Ramos (cell line): Measurements from ENCODE around the gene SYNJ2.
"Not testable (repeated sequence)": the region's sequence is repeated elsewhere in the genome, so short reads cannot be mapped to it uniquely, and the experiment has no call there.

Experiments
- in situ Hi-C: fragments of 300-500 bp; cut with MboI; formaldehyde crosslinking; loops from one replicate; pipeline ENCODE4 v1.14.3; 2022; ENCODE audit warnings: low sequenced_read_pairs; ENCODE audit not compliant: unreplicated experiment

SYNJ2 gene, protein sequence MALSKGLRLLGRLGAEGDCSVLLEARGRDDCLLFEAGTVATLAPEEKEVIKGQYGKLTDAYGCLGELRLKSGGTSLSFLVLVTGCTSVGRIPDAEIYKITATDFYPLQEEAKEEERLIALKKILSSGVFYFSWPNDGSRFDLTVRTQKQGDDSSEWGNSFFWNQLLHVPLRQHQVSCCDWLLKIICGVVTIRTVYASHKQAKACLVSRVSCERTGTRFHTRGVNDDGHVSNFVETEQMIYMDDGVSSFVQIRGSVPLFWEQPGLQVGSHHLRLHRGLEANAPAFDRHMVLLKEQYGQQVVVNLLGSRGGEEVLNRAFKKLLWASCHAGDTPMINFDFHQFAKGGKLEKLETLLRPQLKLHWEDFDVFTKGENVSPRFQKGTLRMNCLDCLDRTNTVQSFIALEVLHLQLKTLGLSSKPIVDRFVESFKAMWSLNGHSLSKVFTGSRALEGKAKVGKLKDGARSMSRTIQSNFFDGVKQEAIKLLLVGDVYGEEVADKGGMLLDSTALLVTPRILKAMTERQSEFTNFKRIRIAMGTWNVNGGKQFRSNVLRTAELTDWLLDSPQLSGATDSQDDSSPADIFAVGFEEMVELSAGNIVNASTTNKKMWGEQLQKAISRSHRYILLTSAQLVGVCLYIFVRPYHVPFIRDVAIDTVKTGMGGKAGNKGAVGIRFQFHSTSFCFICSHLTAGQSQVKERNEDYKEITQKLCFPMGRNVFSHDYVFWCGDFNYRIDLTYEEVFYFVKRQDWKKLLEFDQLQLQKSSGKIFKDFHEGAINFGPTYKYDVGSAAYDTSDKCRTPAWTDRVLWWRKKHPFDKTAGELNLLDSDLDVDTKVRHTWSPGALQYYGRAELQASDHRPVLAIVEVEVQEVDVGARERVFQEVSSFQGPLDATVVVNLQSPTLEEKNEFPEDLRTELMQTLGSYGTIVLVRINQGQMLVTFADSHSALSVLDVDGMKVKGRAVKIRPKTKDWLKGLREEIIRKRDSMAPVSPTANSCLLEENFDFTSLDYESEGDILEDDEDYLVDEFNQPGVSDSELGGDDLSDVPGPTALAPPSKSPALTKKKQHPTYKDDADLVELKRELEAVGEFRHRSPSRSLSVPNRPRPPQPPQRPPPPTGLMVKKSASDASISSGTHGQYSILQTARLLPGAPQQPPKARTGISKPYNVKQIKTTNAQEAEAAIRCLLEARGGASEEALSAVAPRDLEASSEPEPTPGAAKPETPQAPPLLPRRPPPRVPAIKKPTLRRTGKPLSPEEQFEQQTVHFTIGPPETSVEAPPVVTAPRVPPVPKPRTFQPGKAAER (N-terminal part only)

DNA sequence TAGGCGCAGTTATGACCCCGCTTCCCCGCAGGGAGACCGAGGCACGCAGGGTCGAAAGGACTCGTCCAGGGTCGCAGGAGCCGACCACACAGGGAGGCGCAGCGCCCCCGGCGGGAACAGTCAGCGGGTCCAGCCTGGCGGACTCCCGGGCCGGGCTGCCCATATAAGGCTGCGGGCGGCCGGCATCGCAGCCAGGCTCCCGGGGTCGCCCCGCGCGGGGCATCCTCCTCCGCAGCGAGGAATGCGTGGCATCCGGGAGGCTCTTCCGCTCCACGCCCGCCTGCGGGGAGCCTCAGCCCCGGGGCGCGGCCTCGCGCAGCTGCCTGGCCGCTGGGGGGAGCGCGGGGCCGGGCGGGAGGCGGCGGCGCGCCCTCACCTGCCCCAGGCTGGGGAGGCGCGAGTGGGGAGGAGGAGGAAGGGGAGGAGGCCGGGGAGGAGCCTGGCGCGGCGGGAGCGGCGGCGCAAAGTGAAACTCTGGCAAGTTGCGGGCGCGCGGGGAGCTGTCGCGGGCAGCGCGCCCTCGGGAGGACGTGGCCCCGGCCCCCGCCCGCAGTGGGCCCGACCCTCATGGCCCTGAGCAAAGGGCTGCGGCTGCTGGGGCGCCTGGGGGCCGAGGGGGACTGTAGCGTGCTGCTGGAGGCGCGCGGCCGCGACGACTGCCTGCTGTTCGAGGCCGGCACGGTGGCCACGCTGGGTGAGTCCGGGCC, at the start of gene SYNJ2:
TSS of gene SYNJ2 (plus strand) at position 469 of the 707 bp plus-strand sequence. CDS start at position 568, 99 bp downstream.
- in situ Hi-C loops = no loop called here

DNA sequence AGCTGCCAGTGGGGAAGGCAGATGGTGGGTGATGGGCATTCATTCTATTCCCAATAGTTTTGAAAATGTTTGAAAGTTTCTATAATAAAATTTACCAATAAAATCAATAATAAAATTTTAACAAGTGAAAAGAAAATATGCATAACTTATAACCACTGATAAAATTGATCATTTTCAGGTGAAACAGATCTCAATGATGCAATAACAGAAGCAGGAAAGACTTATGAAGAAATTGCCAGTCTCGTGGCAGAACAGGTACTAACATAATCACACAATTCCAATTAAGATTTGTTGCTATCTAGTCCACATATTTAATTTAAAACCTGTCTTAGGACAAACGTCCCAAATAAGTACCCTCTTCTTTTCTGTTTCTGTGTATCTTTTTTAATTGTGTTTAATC, 45.9 kb upstream of the SYNJ2 start:
- in situ Hi-C loops = no loop called here

DNA sequence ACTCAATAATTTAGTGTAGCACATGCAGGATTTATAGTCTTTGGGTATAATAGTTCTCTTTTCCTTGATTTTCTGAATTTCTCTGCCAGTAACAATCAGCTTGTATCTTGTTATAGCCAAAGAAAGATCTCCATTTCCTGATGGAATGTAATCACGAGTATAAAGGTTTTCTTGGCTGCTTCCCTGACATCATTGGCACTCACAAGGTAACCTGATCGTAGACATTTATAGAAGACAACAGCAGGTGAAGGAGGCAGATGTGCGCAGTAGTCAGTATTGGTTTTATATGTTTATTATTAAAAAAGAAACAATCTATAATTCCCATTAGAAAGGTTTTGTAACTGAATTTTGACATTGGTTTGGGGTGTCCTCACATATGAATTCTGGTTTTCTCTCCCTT, 44.3 kb upstream of the SYNJ2 start:
- in situ Hi-C loops = no loop called here

DNA sequence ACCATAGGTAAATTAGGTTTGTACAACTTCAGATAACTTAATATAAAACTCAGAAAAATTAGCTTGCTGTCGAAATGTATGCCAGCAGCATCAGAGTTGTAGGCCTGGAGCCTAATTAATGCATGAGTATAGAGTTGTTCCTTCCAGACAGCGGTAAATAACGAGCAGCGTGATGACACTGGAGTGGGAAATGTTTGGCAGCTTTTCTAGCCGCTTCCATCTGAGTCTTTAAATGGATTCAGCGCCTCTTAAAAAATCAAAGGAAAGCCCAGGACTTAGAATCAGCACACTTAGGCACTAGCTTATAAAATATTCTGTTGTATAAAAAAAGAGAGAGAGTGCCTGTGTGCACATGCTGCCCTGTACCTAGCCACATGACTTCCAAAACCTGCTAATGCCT, 43.7 kb upstream of the SYNJ2 start:
- in situ Hi-C loops = no loop called here

DNA sequence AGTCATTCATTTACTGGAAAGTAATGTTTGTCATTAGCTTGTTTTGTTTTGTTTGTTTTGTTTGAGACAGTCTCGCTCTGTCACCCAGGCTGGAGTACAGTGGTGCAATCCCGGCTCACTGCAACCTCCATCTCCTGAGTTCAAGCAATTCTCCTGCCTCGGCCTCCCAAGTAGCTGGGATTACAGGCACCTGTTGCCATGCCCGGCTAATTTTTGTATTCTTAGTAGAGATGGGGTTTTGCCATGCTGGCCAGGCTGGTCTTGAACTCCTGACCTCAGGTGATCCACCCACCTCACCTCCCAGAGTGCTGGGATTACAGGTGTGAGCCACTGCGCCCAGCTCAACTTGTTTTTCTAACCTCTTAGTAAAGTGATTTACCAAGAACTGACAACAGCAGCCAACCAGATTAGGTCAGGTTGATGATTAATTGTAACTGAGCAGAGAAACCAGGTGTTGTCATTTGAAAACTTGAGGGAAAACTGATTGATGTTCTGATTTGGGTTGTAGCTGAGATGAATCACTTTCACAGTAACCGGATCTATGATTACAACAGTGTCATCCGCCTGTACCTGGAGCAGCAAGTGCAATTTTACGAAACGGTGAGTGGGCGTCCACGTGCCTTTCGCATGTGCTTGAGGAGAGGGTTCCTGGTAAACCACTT, 41.2 kb upstream of the SYNJ2 start:
- in situ Hi-C loops = not testable (repeated sequence)

DNA sequence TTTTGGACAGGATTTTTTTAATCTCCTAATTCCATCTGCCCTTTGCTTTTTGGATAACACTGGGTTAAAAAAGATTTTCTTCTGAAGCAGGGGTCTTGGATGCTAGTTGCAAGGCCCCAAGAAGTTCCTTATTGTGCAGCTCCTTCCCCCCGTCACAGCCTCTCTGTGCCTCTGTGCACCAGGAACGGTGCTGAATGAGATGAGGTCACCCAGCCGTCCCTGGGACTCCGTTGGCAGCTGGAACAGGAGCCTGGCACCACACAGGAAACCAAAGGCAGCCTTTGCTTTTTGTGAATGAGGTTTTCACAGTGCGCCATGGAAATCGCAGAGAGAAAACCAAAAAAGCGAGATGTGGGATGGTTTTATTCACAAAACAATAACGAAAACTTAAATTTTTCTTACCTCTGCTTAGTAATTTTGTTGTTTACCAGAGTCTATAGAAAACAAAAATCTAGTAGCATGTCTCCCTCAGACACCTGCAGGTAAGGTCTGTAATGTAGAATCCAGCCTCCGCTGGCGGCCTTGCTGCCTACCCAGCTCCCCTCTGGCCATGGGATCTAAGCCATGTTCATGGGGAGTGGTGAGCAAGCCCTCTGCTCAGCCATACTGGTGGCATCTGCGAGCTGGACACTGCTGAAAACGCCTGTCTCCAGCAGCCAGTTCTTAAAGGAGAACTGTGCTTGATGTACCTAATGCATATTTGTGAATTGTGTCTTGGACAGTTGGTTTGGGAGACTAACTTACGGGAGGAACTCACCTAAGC, 40.4 kb upstream of the SYNJ2 start:
- in situ Hi-C loops = no loop called here

DNA sequence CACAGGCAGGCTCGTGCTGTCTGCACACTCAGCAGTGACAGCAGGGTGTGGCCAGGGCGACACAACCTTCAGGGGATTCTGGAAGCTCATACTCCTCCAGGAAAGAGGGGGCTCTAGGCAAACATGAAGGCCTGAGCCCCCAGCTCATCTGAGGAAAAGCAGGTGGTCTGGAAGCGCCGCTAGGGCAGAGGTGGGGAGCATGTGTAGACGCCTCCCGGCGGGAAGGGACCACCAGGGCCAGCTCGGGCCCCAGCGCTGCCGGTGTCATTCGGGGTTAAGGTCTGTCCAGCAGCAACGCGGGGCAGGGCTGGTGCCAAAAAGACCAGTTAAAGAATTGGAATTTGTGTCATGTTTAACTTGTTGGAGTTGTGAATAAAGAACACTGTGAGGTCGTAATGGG, 39.3 kb upstream of the SYNJ2 start:
- in situ Hi-C loops = no loop called here

DNA sequence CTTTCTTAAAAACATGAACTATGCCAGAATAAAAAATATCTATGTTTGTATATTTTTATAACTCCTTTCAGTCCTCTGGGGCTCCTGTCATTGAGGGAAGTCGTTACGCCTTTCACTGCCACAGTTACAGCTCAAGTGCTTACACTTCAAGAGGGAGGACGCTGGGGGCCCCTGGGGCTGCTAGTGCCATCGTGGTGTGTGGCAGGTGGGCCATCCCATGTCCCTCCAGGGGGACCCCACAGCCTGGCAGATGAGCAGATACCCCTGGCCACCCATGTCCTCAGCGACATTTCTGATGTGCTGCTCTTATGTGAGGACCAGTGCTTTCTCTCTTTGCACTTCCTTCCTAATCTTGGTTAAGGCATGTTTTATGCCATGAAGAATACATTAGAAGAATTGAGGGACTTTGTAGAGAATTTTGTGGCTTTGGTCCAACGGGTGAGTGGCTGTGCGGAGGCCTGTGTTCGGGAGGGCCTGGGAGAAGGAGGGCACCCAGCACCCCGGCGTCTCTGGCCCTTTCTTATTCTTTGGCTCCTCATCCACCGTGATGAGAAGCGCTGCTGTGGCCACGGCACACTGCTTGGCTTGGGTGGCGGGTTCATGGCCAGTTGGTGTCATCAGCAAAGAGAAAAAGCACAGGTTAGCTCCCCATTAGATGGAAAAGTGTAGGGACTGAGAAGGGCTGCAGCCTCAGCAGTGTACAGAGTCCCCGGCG, 38.3 kb upstream of the SYNJ2 start:
- in situ Hi-C loops = no loop called here

DNA sequence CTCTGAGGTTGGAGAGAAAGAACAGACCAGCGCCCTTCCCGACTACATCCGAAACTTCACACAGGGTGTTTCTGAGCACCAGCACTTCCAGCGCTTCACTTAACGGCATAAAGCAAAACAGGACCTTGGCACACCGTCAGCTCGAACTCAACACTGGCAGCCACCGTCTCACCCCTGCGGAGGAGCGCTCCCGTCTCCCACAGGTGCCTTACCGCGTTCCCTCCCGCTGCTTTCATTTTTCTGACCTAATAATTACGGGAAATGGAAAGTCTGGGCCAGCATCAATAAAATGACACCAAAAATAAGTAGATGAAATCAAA, 37.7 kb upstream of the SYNJ2 start:
- in situ Hi-C loops = no loop called here

DNA sequence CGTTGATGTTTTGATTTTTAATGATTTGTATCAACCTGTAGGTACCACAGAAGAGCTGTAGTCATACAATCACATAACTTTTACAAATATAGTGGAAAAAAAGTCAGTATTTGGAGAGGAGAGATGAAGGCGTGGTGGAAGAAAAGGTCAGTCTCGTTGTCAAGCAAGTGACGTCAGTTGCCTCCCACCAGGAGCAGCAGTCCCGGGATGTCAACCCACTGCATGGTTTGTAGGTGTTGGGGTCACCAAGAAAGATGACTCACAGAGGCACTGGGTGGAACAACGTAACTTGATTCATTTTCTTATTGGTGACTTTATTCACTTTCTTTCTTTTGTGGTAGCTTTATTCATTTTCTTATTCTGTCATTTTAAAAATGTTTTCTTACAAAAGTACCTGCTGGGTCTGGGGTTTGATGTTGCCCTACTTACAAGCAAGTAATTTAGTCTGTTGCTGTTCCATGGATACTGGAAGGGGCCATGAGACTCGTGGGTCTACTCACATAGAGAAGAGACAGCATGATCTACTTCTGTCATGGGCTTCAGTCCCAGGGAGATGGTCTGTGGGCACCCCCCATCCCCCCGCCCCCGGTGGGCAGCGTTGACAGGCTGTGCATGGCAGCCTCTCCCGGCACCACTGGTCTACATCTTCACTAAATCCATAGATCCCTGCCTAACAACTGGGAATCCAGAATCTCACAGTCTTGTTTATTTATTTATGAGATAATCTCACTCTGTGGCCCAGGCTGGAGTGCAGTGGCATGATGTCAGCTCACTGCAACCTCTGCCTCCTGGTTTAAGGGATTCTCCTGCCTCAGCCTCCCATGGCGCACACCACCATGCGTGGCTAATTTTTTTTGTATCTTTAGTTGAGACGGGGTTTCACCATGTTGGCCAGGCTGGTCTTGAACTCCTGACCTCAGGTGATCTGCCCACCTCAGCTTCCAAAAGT, 36.4 kb upstream of the SYNJ2 start:
- in situ Hi-C loops = no loop called here

DNA sequence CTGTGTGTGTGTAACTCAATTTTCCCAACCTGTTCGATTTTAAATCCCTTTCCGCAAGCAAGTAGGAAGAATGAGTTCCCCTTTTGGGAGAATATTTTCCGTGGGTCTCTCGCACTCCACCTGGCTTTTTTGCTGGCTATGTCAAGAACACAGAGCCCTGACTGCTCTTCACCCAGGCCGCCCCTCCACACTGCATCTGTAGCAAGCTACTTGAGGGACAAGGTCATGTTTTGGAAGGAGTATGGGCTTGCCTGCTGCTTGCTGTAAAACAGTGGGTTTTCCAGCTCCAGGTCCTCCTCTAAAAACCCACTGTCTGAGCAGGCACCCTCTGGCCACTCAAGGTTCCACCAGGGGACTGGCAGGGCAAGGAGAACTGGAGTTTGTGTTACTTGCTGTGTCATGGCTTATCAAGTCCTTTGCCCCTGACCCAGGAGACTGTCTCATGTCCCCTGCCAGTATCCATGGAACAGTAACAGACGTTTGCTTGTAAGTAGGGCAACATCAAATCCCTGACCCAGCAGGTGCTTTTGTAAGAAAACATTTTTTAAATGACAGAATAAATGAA, 35.5 kb upstream of the SYNJ2 start:
- in situ Hi-C loops = no loop called here

DNA sequence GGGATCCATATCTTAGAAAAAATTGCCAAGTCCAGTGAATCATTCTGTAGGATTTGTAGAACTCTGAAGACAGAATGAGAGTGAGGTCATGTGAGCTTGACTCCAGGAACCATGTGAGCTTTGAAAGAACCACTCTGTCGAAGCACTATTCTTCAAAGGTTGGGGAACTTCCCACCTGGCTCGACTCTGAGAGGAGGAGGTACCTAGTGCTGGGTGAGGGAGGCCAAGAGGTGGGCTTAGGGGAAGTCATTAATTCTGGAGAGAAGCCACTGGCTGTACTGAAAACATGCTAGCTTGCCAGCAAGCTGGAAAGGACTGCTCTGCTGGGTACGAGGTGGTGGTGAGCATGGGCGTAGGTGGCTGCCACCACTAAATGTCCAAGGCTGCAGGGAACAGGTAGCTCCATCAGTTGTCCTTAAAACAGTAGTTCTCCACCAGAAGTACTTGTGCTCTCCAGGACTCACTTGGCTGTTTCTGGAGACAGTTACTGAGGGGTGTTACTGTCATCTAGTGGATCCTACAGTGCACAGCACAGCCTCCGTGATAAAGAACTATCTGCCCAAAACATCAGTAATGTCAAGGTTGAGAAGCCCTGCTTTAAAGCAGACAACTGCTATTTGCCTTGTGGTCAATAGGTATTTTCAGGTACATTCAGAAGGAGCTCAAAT, 34.7 kb upstream of the SYNJ2 start:
- in situ Hi-C loops = no loop called here

DNA sequence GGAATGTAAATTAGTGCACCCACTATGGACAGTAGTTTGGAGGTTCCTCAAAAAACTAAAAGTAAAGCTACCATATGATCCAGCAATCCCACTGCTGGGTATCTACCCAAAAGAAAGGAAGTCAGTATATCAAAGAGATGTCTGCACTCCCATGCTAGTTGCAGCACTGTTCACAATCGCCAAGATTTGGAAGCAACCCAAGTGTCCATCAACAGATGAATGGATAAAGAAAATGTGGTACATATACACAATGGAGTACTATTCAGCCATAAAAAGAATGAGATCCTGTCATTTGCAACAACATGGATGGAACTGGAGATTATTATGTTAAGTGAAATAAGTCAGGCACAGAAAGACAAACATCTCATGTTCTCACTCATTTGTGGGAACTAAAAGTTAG, 30.8 kb upstream of the SYNJ2 start:
- in situ Hi-C loops = not testable (repeated sequence)

DNA sequence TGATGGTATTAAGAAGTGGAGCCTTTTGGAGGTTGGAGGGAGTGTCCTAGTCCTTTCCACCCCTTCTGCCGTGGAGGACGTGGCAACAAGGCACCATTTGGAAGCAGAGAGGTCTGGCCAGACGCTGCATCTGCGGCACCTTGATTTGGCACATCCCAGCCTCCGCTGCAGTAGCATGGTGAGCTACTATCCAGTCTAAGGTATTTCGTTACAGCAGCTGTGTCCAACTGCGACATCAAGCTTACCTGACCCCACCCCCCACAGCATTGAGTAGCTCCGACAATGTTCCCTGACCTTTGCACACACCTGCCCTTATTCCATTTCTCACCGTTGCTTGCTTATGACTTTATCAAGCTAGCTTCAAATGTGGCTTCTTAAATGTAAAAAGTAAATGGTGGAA, 29.8 kb upstream of the SYNJ2 start:
- in situ Hi-C loops = no loop called here

DNA sequence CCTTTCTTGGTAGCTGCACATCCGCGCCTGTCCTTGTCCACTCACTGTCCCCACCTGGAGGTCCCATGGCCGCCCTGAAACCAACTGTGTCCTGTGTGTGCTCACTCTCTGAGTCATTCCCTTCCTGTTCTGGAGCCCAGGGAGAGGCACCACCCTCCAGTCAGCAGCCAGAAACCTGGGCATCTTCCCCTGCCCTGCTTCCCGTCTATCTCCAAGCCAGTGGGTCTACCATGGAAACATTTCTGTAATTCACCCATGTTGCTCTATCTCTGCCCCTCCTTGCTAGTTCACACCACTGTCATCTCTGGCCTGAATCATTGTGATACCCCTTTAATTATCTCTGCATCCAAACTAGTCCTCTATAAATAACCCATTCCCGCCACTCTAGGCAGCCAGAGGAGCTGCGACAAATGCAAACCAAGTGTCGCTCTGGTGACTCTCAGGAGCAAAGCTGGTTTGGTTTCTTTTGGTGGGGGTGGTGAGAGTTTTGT, 28.8 kb upstream of the SYNJ2 start:
- in situ Hi-C loops = no loop called here

DNA sequence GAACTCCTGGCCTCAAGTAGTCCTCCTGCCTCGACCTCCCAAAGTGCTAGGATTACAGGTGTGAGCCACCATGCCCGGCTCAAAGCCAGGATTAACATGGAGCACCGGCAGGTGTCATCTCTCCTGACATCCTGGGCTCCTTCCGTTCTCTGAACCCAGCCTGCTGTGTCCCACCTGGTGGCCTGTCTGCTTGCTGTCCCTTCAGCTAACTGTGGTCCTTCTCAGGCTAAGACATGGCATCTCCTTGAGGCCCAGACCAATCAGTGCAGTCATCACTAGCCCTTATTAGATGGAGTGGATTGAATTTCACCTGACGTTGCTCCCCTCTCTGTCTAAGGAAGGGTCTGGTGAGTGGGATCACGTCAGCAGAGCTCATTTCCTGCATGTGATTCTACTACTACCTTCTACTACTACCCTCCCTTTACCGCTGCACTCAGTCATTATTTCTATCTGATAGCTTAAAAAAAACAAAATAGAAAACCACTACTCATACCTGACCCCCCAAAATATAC, 28.0 kb upstream of the SYNJ2 start:
- in situ Hi-C loops = no loop called here
